Measurements from ENCODE around the gene YLPM1.

DNA sequence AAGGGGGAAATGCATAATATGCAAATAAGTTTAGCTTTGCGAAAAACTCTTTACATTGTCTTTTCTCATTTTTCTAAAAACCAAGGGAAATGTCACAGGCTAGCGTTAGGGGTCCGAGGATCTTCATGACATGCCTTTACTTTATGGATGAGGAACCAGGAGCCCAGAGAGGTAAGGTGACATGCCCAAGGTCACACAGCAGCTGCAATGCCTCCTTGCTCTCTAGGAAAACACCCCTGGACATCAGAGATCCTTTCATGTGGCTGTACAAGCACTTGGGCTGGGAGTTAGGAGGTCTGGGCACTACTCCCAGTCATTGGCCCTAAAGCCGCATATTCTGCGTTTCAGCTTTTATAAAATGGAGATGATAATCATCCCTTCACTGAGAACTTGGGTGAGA is 112.1 kb downstream of the YLPM1 start:
- TF ChIP-seq, protein P1, sequence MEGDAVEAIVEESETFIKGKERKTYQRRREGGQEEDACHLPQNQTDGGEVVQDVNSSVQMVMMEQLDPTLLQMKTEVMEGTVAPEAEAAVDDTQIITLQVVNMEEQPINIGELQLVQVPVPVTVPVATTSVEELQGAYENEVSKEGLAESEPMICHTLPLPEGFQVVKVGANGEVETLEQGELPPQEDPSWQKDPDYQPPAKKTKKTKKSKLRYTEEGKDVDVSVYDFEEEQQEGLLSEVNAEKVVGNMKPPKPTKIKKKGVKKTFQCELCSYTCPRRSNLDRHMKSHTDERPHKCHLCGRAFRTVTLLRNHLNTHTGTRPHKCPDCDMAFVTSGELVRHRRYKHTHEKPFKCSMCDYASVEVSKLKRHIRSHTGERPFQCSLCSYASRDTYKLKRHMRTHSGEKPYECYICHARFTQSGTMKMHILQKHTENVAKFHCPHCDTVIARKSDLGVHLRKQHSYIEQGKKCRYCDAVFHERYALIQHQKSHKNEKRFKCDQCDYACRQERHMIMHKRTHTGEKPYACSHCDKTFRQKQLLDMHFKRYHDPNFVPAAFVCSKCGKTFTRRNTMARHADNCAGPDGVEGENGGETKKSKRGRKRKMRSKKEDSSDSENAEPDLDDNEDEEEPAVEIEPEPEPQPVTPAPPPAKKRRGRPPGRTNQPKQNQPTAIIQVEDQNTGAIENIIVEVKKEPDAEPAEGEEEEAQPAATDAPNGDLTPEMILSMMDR (IDR thresholded peaks at IDR 0.05; ENCODE audit: insufficient read depth, low read depth, low read length): no peak
- no peak for TF ChIP-seq EZH2 (IDR thresholded peaks at IDR 0.05; ENCODE audit: insufficient read depth, low read length)
